Endothelial cell of umbilical vein (primary cell): ENCODE data around the gene KCTD11. TPM values are rescaled to one million over a fixed set of nuclear protein-coding genes. Genes with fewer than 3 reads are reported as not detected.

Source experiments
- BruUV-seq: library from RNA; stranded (reverse); fragments of 400-500 nt; replicated peaks from 2 replicates; lab custom pipeline; 2021; lab: Mats Ljungman, UMichigan
- CTCF ChIA-PET: fragments of 300-600, 350-600 bp; sonication (Branson Sonifier 250); formaldehyde crosslinking; loops from one replicate; lab custom pipeline; 2021; ENCODE audit warnings: antibody characterized with exemption, inconsistent platforms; lab: Charles Lee
- POLR2A ChIA-PET: fragments of 300-600, 350-600 bp; sonication (Branson Sonifier 250); formaldehyde crosslinking; loops from one replicate; lab custom pipeline; 2021; ENCODE audit warnings: antibody characterized with exemption, inconsistent platforms; lab: Charles Lee
- DNase-seq: peaks from one replicate; pipeline ENCODE4 v3.0.0-alpha.2; 2011; ENCODE audit warnings: low read depth, low spot score
- FAIRE-seq: peaks from 2 replicates; lab custom pipeline; 2011; peaks lifted over from hg19 to GRCh38; lab: Jason Lieb, UNC
- H2AFZ ChIP-seq: 2 replicates; pipeline ENCODE4 v1.6.0; 2012; ENCODE audit warnings: low read depth, low read length, control low read depth, inconsistent platforms
- H3K27ac ChIP-seq: 2 replicates; pipeline ENCODE4 v1.5.1; 2011; ENCODE audit warnings: low read depth, mild to moderate bottlenecking, control low read depth, low read length, moderate library complexity; ENCODE audit not compliant: insufficient read depth
- H3K27me3 ChIP-seq, 2 experiments: 2 replicates each; pipeline versions ENCODE4 v1.6.0 to v1.6.1; 2011; ENCODE audit warnings: low read length in 2 of 2, mixed read lengths in 1 of 2; ENCODE audit not compliant: control insufficient read depth in 2 of 2, insufficient read depth in 2 of 2
- H3K36me3 ChIP-seq, 2 experiments: 2 replicates in 1 of 2; 3 replicates in 1 of 2; pipeline ENCODE4 v1.5.1; 2011; ENCODE audit warnings: low read length in 2 of 2, mild to moderate bottlenecking in 1 of 2, moderate library complexity in 1 of 2; ENCODE audit not compliant: control insufficient read depth in 2 of 2, insufficient read depth in 2 of 2; ENCODE audit errors: extremely low read depth in 1 of 2
- H3K4me1 ChIP-seq: 3 replicates; pipeline ENCODE4 v1.5.1; 2011; ENCODE audit warnings: mild to moderate bottlenecking, low read length; ENCODE audit not compliant: control insufficient read depth, insufficient read depth; ENCODE audit errors: extremely low read depth
- H3K4me2 ChIP-seq: 2 replicates; pipeline ENCODE4 v1.6.1; 2011; ENCODE audit warnings: low read length, control low read depth, mixed read lengths; ENCODE audit not compliant: insufficient read depth
- H3K4me3 ChIP-seq, 3 experiments: fragments of 200-600 bp in 1 of 3; sonication (generic), shearing (Covaris generic) in 1 of 3; replicated peaks in 1 of 3; 2 replicates each; pipeline ENCODE4 v1.5.1; 2011 to 2016; ENCODE audit warnings: control low read depth in 3 of 3, low read length in 3 of 3, mild to moderate bottlenecking in 2 of 3, inconsistent platforms in 1 of 3, low read depth in 1 of 3, moderate library complexity in 1 of 3; ENCODE audit not compliant: insufficient read depth in 1 of 3
- H3K79me2 ChIP-seq: 2 replicates; pipeline ENCODE4 v1.6.0; 2012; ENCODE audit warnings: low read length, inconsistent platforms; ENCODE audit not compliant: control insufficient read depth, insufficient read depth
- H3K9ac ChIP-seq: replicated peaks from 2 replicates; pipeline ENCODE3; 2011; ENCODE audit warnings: low read length, control low read depth; ENCODE audit not compliant: insufficient read depth; ENCODE audit errors: extremely low read depth
- H3K9me1 ChIP-seq: replicated peaks from 3 replicates; pipeline ENCODE4 v1.6.0; 2011; ENCODE audit warnings: mild to moderate bottlenecking, low read length; ENCODE audit not compliant: control insufficient read depth, insufficient read depth; ENCODE audit errors: extremely low read depth
- H3K9me3 ChIP-seq: replicated peaks from 2 replicates; pipeline ENCODE4 v1.5.1; 2012; ENCODE audit warnings: low read length, inconsistent platforms; ENCODE audit not compliant: control insufficient read depth, insufficient read depth
- H4K20me1 ChIP-seq: replicated peaks from 2 replicates; pipeline ENCODE3; 2011; ENCODE audit warnings: mild to moderate bottlenecking, low read length; ENCODE audit not compliant: control insufficient read depth, insufficient read depth; ENCODE audit errors: extremely low read depth
- CTCF ChIP-seq, 2 donors: IDR thresholded peaks; 1 replicate in 1 of 2; 2 replicates in 1 of 2; pipeline ENCODE4 v1.5.1; 2011; ENCODE audit warnings: low read length in 2 of 2, mild to moderate bottlenecking in 2 of 2, moderate library complexity in 2 of 2, control low read depth in 1 of 2, inconsistent platforms in 1 of 2, low read depth in 1 of 2; ENCODE audit not compliant: insufficient read depth in 1 of 2; ENCODE audit errors: extremely low read depth in 1 of 2
- EZH2 ChIP-seq: IDR thresholded peaks from 2 replicates; pipeline ENCODE4 v1.6.1; 2012; ENCODE audit warnings: borderline replicate concordance, low read depth, mild to moderate bottlenecking, moderate library complexity, low read length, inconsistent platforms; ENCODE audit not compliant: severe bottlenecking
- FOS ChIP-seq: IDR thresholded peaks from 2 replicates; pipeline ENCODE4 v1.6.1; 2011; ENCODE audit warnings: mild to moderate bottlenecking, low read length, moderate library complexity, borderline replicate concordance; ENCODE audit not compliant: insufficient read depth
- GATA2 ChIP-seq: IDR thresholded peaks from 2 replicates; pipeline ENCODE4 v1.7.0; 2011; ENCODE audit warnings: low read depth, mild to moderate bottlenecking, moderate library complexity, mixed read lengths, low read length; ENCODE audit not compliant: insufficient read length, insufficient read depth
- JUN ChIP-seq: IDR thresholded peaks from 2 replicates; pipeline ENCODE4 v1.6.1; 2011; ENCODE audit warnings: borderline replicate concordance, low read depth; ENCODE audit not compliant: insufficient read length, insufficient read depth
- MAX ChIP-seq: IDR thresholded peaks from 2 replicates; pipeline ENCODE4 v1.6.1; 2011; ENCODE audit not compliant: insufficient read depth, insufficient read length
- MYC ChIP-seq: IDR thresholded peaks from one replicate; pipeline ENCODE4 v1.6.1; 2011; ENCODE audit warnings: mild to moderate bottlenecking, low read depth, low read length
- POLR2A ChIP-seq: IDR thresholded peaks from 2 replicates; pipeline ENCODE4 v1.6.1; 2012; ENCODE audit warnings: low read depth, mild to moderate bottlenecking, control low read depth, low read length
- POLR2AphosphoS5 ChIP-seq: IDR thresholded peaks from 2 replicates; pipeline ENCODE4 v1.6.1; 2012; ENCODE audit warnings: low read depth, mild to moderate bottlenecking, control low read depth, low read length, moderate library complexity; ENCODE audit not compliant: insufficient read depth
- dilution Hi-C: fragments of 300-500 bp; cut with MboI; formaldehyde crosslinking; loops from one replicate; pipeline ENCODE4 v1.15.0; 2019; ENCODE audit warnings: low sequenced_read_pairs; ENCODE audit not compliant: extremely low pct_ligation_motif_present
- intact Hi-C: fragments of 100-400 bp; cut with micrococcal nuclease; formaldehyde crosslinking; loops from one replicate; pipeline ENCODE4 v1.10.0; 2022
- polyA plus RNA-seq, 4 experiments: library from polyadenylated mRNA; depleted of rRNA in 3 of 4; stranded (reverse) in 3 of 4; unstranded in 1 of 4; fragments of >200 nt; gene quantifications; 2 replicates each; pipeline versions ENCODE4 v1.2.1 to v1.2.3, GENCODE V29; 2011 to 2012; ENCODE audit warnings: missing spikeins in 1 of 4
- total RNA-seq: library from RNA; stranded (reverse); gene quantifications from 2 replicates; pipeline ENCODE4 v1.2.3, GENCODE V29; 2021

The KCTD11 gene
- total and polyA plus RNA-seq, 2 donors (not counting 3 experiments of a cell fraction or from before 2014, with no cell fraction given), result 3.8 to 6.5 TPM

GRCh38 chr17:7379134-7379533, 27.2 kb downstream of the KCTD11 start:
- BruUV-seq, result no TSS peak
- intact Hi-C loops (no loop called here), dilution Hi-C loops (no loop called here)
- Histone ChIP-seq H3K9me3 (no peaks in the 10 kb centered on the region), H3K36me3 (no peaks in the 10 kb centered on the region), H3K27ac (no peak overlapping the region), H3K4me1 (no peaks in the 10 kb centered on the region), H3K27me3 (peaks cover 25 to 33% of the 10 kb centered on the region in 2 experiments), H3K9ac (no peak overlapping the region), H3K4me3 (no peak overlapping the region), H4K20me1 (no peaks in the 10 kb centered on the region), H3K4me2 (no peak overlapping the region), H3K9me1 (no peaks in the 10 kb centered on the region), H3K79me2 (no peaks in the 10 kb centered on the region), H2AFZ (no peak overlapping the region)
- ChIA-PET CTCF (no interaction called here), POLR2A (no interaction called here)
- TF ChIP-seq POLR2AphosphoS5 (no peak), POLR2A (no peak), JUN (no peak)
- FAIRE-seq (no peak), DNase-seq (no peak)

GRCh38 chr17:7380321-7380720, 28.4 kb downstream of the KCTD11 start:
- CTCF ChIA-PET, result interaction anchor here (1.0 to 3.0 kb wide), 3 partner anchors 23 to 180 kb away, joined by 4 to 14 read pairs (median 4); partner anchors contain the start of genes TMEM256 and TMEM95
- no peak overlapping the region for H3K9ac ChIP-seq
- H3K9me1 ChIP-seq, result no peaks in the 10 kb centered on the region
- BruUV-seq, result no TSS peak
- POLR2A ChIA-PET, result no interaction called here
- peaks cover 25 to 33% of the 10 kb centered on the region in 2 experiments for H3K27me3 ChIP-seq
- no peak overlapping the region for H2AFZ ChIP-seq
- peaks cover 5% of the 10 kb centered on the region for H3K4me1 ChIP-seq
- no peak overlapping the region for H3K27ac ChIP-seq
- intact Hi-C loops, result no loop called here
- H3K79me2 ChIP-seq, result no peaks in the 10 kb centered on the region
- TF ChIP-seq GATA2, result no peak
- no peak for TF ChIP-seq POLR2A
- no peak for TF ChIP-seq POLR2AphosphoS5
- no peak for TF ChIP-seq MYC
- no peak for TF ChIP-seq JUN
- TF ChIP-seq EZH2, result no peak
- no peak for TF ChIP-seq FOS
- TF ChIP-seq CTCF (IDR thresholded peaks at IDR 0.05; ENCODE audit: extremely low read depth in 1 of 2, insufficient read depth in 1 of 2, low read depth in 1 of 2, low read length in 2 of 2), result no peak
- no peak for TF ChIP-seq MAX
- no peaks in the 10 kb centered on the region for H3K36me3 ChIP-seq
- DNase-seq (no peak), FAIRE-seq (no peak)
- no peaks in the 10 kb centered on the region for H4K20me1 ChIP-seq
- H3K4me3 ChIP-seq, result no peak overlapping the region
- dilution Hi-C loops, result no loop called here
- no peaks in the 10 kb centered on the region for H3K9me3 ChIP-seq
- H3K4me2 ChIP-seq, result no peak overlapping the region
